AG09309 (cell line): ENCODE measurements around the gene SLC22A15.

Source experiments
- DNase-seq: peaks from one replicate; pipeline ENCODE4 v3.0.0-alpha.2; 2010; ENCODE audit warnings: low read depth
- H3K4me3 ChIP-seq: 2 replicates; pipeline ENCODE4 v1.5.1; 2011; ENCODE audit warnings: mild to moderate bottlenecking, low read depth, low read length, moderate library complexity; ENCODE audit not compliant: control insufficient read depth
- TF ChIP-seq, protein P1 (sequence below): IDR thresholded peaks from 2 replicates; pipeline ENCODE4 v1.5.1; 2011; ENCODE audit warnings: mild to moderate bottlenecking, low read depth, low read length, inconsistent platforms; ENCODE audit not compliant: insufficient read depth, control insufficient read depth; ENCODE audit errors: missing control alignments

SLC22A15 gene

GRCh38 chr1:115980998-115981993, 5.0 kb downstream of the SLC22A15 start:
- no peak overlapping the region for H3K4me3 ChIP-seq
- TF ChIP-seq, protein P1, sequence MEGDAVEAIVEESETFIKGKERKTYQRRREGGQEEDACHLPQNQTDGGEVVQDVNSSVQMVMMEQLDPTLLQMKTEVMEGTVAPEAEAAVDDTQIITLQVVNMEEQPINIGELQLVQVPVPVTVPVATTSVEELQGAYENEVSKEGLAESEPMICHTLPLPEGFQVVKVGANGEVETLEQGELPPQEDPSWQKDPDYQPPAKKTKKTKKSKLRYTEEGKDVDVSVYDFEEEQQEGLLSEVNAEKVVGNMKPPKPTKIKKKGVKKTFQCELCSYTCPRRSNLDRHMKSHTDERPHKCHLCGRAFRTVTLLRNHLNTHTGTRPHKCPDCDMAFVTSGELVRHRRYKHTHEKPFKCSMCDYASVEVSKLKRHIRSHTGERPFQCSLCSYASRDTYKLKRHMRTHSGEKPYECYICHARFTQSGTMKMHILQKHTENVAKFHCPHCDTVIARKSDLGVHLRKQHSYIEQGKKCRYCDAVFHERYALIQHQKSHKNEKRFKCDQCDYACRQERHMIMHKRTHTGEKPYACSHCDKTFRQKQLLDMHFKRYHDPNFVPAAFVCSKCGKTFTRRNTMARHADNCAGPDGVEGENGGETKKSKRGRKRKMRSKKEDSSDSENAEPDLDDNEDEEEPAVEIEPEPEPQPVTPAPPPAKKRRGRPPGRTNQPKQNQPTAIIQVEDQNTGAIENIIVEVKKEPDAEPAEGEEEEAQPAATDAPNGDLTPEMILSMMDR: peak; percentile 73
- peak; percentile 20 for DNase-seq

- TF ChIP-seq, protein P1: no peak
- no peak for DNase-seq
- no peak overlapping the region for H3K4me3 ChIP-seq
Observed at GRCh38 chr1:115982400-115982799, 6.1 kb downstream of the SLC22A15 start.

- H3K4me3 ChIP-seq: no peak overlapping the region
- TF ChIP-seq, protein P1: no peak
- no peak for DNase-seq
Observed at GRCh38 chr1:115983584-115983983, 7.3 kb downstream of the SLC22A15 start.

GRCh38 chr1:115987623-115988022, 11.3 kb downstream of the SLC22A15 start:
- TF ChIP-seq, protein P1: no peak
- no peak overlapping the region for H3K4me3 ChIP-seq
- DNase-seq: no peak

DNA sequence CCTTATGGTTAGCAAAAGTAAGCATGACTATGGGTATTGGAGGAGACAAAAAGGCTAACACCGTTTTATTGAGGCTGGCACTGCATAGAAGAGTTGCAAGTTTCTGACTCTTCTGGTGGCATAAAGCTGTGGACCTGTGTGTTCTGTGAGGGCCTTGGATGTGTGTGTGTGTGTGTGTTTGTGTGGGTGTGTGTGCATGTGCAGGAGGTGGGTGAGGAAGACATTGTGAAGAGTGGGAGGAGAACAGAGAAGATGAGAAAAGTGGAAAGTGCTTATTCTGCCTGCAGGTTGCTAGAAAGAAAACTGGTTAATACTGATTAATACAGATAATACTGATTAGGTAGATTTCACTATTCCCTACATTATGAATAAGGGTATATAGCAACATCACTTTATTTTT, 12.6 kb downstream of the SLC22A15 start:
- TF ChIP-seq, protein P1: no peak
- no peak for DNase-seq
- no peak overlapping the region for H3K4me3 ChIP-seq

GRCh38 chr1:115989699-115990098, 13.4 kb downstream of the SLC22A15 start:
- TF ChIP-seq, protein P1: no peak
- no peak for DNase-seq
- no peak overlapping the region for H3K4me3 ChIP-seq
